ENCODE results near the gene PPIL3. TPM values are rescaled to one million over a fixed set of nuclear protein-coding genes. Genes with fewer than 3 reads are reported as not detected.

The PPIL3 gene
- total RNA-seq, 4 donors from 2014 or later = 17.1 to 118 (median 39.1) TPM

- TF ChIP-seq POLR2AphosphoS5 (IDR thresholded peaks at IDR 0.05) (no peak), EP300 (IDR thresholded peaks at IDR 0.05) (no peak), POLR2A (IDR thresholded peaks at IDR 0.05) (no peak)
- TF ChIP-seq, protein P1, sequence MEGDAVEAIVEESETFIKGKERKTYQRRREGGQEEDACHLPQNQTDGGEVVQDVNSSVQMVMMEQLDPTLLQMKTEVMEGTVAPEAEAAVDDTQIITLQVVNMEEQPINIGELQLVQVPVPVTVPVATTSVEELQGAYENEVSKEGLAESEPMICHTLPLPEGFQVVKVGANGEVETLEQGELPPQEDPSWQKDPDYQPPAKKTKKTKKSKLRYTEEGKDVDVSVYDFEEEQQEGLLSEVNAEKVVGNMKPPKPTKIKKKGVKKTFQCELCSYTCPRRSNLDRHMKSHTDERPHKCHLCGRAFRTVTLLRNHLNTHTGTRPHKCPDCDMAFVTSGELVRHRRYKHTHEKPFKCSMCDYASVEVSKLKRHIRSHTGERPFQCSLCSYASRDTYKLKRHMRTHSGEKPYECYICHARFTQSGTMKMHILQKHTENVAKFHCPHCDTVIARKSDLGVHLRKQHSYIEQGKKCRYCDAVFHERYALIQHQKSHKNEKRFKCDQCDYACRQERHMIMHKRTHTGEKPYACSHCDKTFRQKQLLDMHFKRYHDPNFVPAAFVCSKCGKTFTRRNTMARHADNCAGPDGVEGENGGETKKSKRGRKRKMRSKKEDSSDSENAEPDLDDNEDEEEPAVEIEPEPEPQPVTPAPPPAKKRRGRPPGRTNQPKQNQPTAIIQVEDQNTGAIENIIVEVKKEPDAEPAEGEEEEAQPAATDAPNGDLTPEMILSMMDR (IDR thresholded peaks at IDR 0.05) = no peak
- WGBS, 2 donors (ENCODE audit: low coverage in 1 of 2) = 84% methylated on average over 6 of the region's 6 CpGs; no CpG with 5 or more reads in 1 of the 2 donors
- peaks cover 0 to 35% (median 0%) of the 10 kb centered on the region in 3 donors for H3K4me1 ChIP-seq
- ATAC-seq = no peak
- peaks cover 30 to 68% of the 10 kb centered on the region in 2 donors for H3K36me3 ChIP-seq
- H3K9me3 ChIP-seq = no peaks in the 10 kb centered on the region
- H3K4me3 ChIP-seq = no peak overlapping the region
- peak overlapping the region in 1 of 4 donors; percentile 4 for H3K27ac ChIP-seq
- no peaks in the 10 kb centered on the region for H3K27me3 ChIP-seq
Measured at GRCh38 chr2:200821686-200822245, 67.1 kb downstream of the PPIL3 start.

Small RNA genes within 50 kb of the gene (small RNA-seq; reads per million reads assigned to genes)
- gene RF00019 = 0 reads per million in 4 donors
- 0 reads per million in 4 donors for gene RNA5SP115
- gene RNU6-312P = 0 reads per million in 4 donors
- gene RNU6-31P = 0 to 0.54 (median 0) reads per million in 4 donors
- gene RNU6-762P = 0 reads per million in 4 donors

Other genes with a start within 250 kb of the PPIL3 start
- gene BZW1, start 77.2 kb downstream of the PPIL3 start, total RNA-seq = 100 to 1,000 TPM; 253 to 372 (median 274) TPM
- 100 to 1,000 TPM in 3 of 4 donors, 10 to 100 TPM in 1; 79.5 to 243 (median 143) TPM for gene CLK1, start 24.4 kb downstream of the PPIL3 start, total RNA-seq
- 10 to 100 TPM; 13.9 to 21.3 (median 15.0) TPM for gene NIF3L1, start 294 bp upstream of the PPIL3 start, total RNA-seq
- gene ORC2, start 74.6 kb upstream of the PPIL3 start, total RNA-seq = 10 to 100 TPM in 3 of 4 donors, 1 to 10 TPM in 1; 8.6 to 25.4 (median 11.4) TPM
- 10 to 100 TPM; 10.6 to 19.9 (median 13.9) TPM for gene HYCC2, start 182.6 kb upstream of the PPIL3 start, total RNA-seq
- 10 to 100 TPM; 33.0 to 59.9 (median 46.6) TPM for gene NDUFB3, start 182.9 kb upstream of the PPIL3 start, total RNA-seq
- gene CFLAR, start 227.1 kb upstream of the PPIL3 start, total RNA-seq = 100 to 1,000 TPM; 145 to 346 (median 176) TPM

Data from gastroesophageal sphincter (tissue), 4 donors.